IMR-90 (cell line): Measurements from ENCODE around the gene NEURL2.

Source experiments
- CEBPB ChIP-seq: IDR thresholded peaks from 2 replicates; pipeline ENCODE4 v1.6.1; 2012; ENCODE audit warnings: low read depth, low read length, improper control_type of control experiment
- CHD1 ChIP-seq: IDR thresholded peaks from 2 replicates; pipeline ENCODE4 v1.6.1; 2012; ENCODE audit warnings: low read depth, low read length, improper control_type of control experiment
- CTCF ChIP-seq: conservative IDR thresholded peaks from 2 replicates; pipeline ENCODE4 v1.5.1; 2012; ENCODE audit warnings: mild to moderate bottlenecking, low read depth, low read length, improper control_type of control experiment
- MAFK ChIP-seq: IDR thresholded peaks from 2 replicates; pipeline ENCODE4 v1.6.1; 2012; ENCODE audit warnings: low read depth, low read length, improper control_type of control experiment
- MAZ ChIP-seq: IDR thresholded peaks from 2 replicates; pipeline ENCODE4 v1.6.1; 2012; ENCODE audit warnings: low read depth, mild to moderate bottlenecking, low read length, improper control_type of control experiment, moderate library complexity, borderline replicate concordance
- NFE2L2 ChIP-seq: fragments of 150-350 bp; IDR thresholded peaks from 2 replicates; pipeline ENCODE4 v1.6.1; 2016; ENCODE audit warnings: low read depth, mild to moderate bottlenecking, low read length
- POLR2A ChIP-seq: IDR thresholded peaks from 2 replicates; pipeline ENCODE4 v1.6.1; 2012; ENCODE audit warnings: mild to moderate bottlenecking, low read depth, low read length
- RAD21 ChIP-seq: IDR thresholded peaks from 2 replicates; pipeline ENCODE4 v1.6.1; 2012; ENCODE audit warnings: low read length, improper control_type of control experiment
- RCOR1 ChIP-seq: IDR thresholded peaks from 2 replicates; pipeline ENCODE4 v1.6.1; 2012; ENCODE audit warnings: mild to moderate bottlenecking, low read length, improper control_type of control experiment; ENCODE audit not compliant: insufficient replicate concordance
- RFX5 ChIP-seq: IDR thresholded peaks from 2 replicates; pipeline ENCODE4 v1.8.0; 2012; ENCODE audit warnings: low read depth, mild to moderate bottlenecking, low read length, moderate library complexity
- USF2 ChIP-seq: fragments of 150-350 bp; IDR thresholded peaks from 2 replicates; pipeline ENCODE4 v1.6.1; 2017; ENCODE audit warnings: mild to moderate bottlenecking, antibody characterized with exemption, low read length, low read depth
- TF ChIP-seq, protein P1 (sequence below): fragments of 150-350 bp; IDR thresholded peaks from 2 replicates; pipeline ENCODE4 v1.6.1; 2016; ENCODE audit warnings: low read depth, mild to moderate bottlenecking, low read length, moderate library complexity, borderline replicate concordance

DNA sequence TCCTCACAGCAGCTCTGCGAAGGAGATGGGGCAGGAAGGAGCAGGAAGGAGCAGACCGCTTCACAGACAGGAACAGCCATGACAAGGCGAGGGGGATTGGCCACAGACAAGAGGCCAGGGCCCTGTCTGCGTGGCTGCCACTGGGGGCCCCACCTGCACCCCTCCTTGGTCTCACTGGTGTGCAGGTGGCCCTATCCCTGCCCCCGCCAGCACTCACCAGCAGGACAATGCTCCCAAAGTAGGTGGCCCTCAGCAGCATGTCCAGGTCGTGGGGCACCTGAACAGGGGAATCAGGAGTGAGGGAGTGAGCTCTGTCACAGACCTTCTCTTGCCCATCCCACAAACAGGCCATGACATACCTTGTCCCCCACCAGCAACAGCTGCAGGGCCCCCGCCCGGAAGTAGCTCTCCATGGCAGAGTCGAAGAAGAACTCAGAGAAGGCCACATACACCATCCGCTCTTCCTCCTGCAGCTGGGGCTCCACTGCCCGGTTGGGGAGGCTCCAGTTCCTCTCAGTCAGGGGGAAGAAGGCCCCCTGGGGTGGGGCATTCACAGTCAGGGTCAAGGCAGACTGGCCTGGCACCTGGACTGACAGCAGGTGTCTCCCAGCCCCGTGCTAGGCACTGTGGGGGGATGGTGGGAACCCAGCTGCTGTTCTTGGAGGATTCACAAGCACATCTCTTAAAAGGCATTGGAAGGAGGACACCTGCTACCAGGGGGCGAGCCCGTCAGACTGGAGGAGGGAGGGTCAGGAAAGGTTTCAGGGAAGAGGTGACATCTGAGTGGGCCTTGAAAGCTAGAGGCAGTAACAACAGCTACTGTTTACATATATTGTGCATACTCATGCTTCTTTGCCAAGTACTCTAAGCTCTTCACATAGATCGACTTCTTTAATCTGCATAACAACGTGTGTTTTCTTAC lies 13.8 kb upstream of the NEURL2 start:
- TF ChIP-seq CTCF (no peak), POLR2A (no peak), NFE2L2 (no peak), RFX5 (no peak), MAFK (no peak), RAD21 (no peak), RCOR1 (no peak), CEBPB (no peak), CHD1 (no peak), MAZ (no peak), USF2 (no peak)
- TF ChIP-seq, protein P1, sequence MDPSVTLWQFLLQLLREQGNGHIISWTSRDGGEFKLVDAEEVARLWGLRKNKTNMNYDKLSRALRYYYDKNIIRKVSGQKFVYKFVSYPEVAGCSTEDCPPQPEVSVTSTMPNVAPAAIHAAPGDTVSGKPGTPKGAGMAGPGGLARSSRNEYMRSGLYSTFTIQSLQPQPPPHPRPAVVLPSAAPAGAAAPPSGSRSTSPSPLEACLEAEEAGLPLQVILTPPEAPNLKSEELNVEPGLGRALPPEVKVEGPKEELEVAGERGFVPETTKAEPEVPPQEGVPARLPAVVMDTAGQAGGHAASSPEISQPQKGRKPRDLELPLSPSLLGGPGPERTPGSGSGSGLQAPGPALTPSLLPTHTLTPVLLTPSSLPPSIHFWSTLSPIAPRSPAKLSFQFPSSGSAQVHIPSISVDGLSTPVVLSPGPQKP: no peak
